T-helper 2 cell treated with Interferon-gamma antibody and Interleukin-4, amounts not matched to agents 5 μg/mL and 100 μg/mL, for 36 hours (primary cell): Measurements from ENCODE around the gene NRP1.

Experiments
- DNase-seq: peaks from one replicate; pipeline ENCODE4 v3.0.0; 2021; ENCODE audit warnings: low spot score
- H3K27ac Mint-ChIP-seq: one replicate; pipeline ENCODE4 v1.8.0; 2021; ENCODE audit warnings: mild to moderate bottlenecking, mixed read lengths
- H3K27me3 Mint-ChIP-seq: one replicate; pipeline ENCODE4 v1.8.0; 2021; ENCODE audit warnings: low read depth, mixed read lengths
- H3K36me3 Mint-ChIP-seq: one replicate; pipeline ENCODE4 v1.8.0; 2021; ENCODE audit warnings: low read depth, mixed read lengths
- H3K4me1 Mint-ChIP-seq: one replicate; pipeline ENCODE4 v1.8.0; 2021; ENCODE audit warnings: low read depth, mixed read lengths
- H3K4me3 Mint-ChIP-seq: one replicate; pipeline ENCODE4 v1.8.0; 2022; ENCODE audit warnings: mild to moderate bottlenecking, moderate library complexity, mixed read lengths
- H3K9me3 Mint-ChIP-seq: one replicate; pipeline ENCODE4 v1.8.0; 2021; ENCODE audit warnings: mixed read lengths

NRP1 gene

DNA sequence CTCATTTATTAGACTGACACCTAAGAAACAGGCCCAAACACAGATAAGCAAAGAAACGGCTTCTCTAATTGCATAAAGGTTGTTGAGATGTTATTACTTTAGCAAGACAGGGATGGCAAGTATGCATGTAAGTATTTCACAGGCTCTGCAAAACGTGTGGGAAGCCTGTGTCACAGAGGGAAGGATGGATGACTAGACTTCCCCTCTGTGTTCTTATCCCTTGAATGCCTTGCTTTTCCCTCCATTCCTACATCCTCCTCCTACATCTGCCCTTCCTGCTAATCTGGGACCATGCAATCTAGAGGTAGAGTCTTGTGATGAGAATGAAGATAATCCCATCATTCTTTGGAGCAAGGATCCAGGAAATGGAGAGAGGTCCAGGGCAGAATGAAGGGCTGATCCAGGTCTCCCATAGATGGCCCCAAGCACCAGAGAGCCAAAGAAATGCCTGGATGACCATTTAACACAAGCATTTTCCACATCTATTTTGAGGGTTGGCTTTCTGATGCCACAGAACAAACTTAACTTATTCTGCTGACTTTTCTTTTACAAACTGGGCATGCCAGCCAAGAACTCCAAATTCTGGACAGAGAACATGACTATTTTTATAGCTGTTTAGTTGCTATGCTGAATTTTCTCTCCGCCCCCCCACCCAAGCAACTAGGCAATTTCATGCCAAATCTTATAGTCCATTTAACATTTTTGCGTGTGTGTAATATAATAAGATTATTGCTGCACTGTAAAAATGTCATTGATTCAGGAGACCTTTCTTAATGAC, 48.1 kb downstream of the NRP1 start:
- DNase-seq = no peak

DNA sequence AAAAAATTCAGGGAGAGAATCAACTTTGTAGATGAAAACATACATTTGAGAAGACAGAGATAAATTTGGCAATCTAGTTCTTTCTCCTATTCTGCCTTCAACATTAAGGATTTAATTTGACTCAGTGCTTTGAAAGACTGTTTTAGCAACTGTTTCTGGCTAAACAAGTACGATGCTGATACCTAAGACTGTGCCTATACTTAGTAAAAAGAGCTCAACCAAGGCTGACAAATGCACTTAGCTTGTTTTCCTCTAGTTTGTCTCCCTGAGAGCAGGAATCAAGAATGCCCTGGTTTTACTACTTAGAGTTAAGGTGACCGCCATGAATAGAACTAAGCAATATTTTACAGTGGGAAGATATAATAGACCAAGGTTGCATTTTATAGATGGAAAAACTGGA, 49.5 kb downstream of the NRP1 start:
- Mint-ChIP-seq H3K9me3 (no peaks in the 10 kb centered on the region), H3K27me3 (peaks cover 30% of the 10 kb centered on the region), H3K27ac (no peak overlapping the region)

More for the DNA sequence above, 48.1 kb downstream of the NRP1 start:
- Mint-ChIP-seq H3K27me3 (peaks cover 30% of the 10 kb centered on the region), H3K9me3 (no peaks in the 10 kb centered on the region), H3K4me3 (no peak overlapping the region), H3K36me3 (no peaks in the 10 kb centered on the region), H3K27ac (no peak overlapping the region), H3K4me1 (no peaks in the 10 kb centered on the region)

DNA sequence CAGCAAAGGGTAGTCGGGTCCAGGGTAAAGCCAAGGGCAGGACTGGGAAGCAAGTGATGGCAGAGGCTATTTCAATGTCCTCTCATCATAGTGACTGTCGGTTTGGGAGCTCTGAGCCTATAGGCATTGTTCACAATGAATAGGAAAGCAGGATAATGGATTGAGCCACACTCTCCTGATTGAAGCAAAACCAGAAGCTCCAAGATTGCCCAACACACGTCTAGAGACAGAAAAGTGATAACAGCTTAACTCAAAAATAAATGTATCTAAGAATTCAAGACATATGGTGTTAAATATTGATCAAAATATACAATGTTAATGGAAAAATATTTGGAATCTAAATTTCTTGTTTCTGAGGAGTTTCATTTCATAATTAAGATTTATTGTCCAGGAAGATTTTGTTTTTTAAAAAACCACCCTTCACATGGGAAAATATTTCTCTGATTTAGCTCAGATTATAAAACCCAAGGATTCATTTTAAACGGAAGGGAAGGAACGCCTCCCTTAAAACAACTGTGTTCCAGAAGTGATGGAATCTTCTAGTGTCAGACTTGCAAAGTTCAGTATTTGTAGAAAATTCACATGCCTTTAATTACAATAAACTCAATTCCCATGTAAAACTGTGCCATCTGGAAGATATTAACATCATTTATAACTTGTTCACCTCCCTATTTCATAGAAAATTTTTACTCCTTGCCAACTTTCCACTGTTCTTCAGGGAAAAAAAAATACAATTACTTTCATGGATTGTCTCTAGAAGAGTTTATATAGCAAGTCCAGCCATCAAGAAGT, 54.5 kb downstream of the NRP1 start:
- DNase-seq = no peak
- Mint-ChIP-seq H3K27ac (no peak overlapping the region), H3K4me1 (no peaks in the 10 kb centered on the region), H3K4me3 (no peak overlapping the region), H3K9me3 (no peaks in the 10 kb centered on the region), H3K36me3 (no peaks in the 10 kb centered on the region), H3K27me3 (peaks cover 29% of the 10 kb centered on the region)

More for the DNA sequence above, 49.5 kb downstream of the NRP1 start:
- Mint-ChIP-seq H3K4me1 (no peaks in the 10 kb centered on the region), H3K4me3 (no peak overlapping the region), H3K36me3 (no peaks in the 10 kb centered on the region)
- no peak for DNase-seq

DNA sequence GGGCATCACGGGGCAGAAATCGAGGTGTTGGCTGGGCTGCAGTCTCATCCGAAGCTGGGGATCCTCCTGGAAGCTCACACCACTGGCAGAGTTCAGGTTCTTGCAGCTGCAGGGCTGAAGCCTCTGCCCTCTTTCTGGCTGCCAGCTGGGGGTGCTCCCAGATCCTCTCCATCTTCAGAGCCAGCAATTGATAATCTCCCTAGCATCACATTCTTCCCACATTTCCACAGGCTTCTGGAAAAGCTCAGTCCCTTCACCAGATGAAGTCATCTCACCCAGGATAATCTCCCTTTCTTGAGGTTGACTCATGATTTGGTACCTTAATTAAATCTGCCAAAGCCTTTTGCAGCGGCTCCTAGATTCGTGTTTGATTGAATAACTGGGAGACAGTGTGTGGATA, 55.2 kb downstream of the NRP1 start:
- Mint-ChIP-seq H3K4me3 (no peak overlapping the region), H3K36me3 (no peaks in the 10 kb centered on the region)

GRCh38 chr10:33278198-33278597, 56.3 kb downstream of the NRP1 start:
- no peaks in the 10 kb centered on the region for H3K36me3 Mint-ChIP-seq
- DNase-seq = no peak
- no peak overlapping the region for H3K27ac Mint-ChIP-seq
- H3K9me3 Mint-ChIP-seq = no peaks in the 10 kb centered on the region
- no peaks in the 10 kb centered on the region for H3K4me1 Mint-ChIP-seq
- H3K27me3 Mint-ChIP-seq = peaks cover 30% of the 10 kb centered on the region
- no peak overlapping the region for H3K4me3 Mint-ChIP-seq

More for the DNA sequence above, 55.2 kb downstream of the NRP1 start:
- no peaks in the 10 kb centered on the region for H3K9me3 Mint-ChIP-seq
- no peak overlapping the region for H3K27ac Mint-ChIP-seq
- H3K4me1 Mint-ChIP-seq = no peaks in the 10 kb centered on the region
- peaks cover 30% of the 10 kb centered on the region for H3K27me3 Mint-ChIP-seq
- no peak for DNase-seq

GRCh38 chr10:33277135-33277536, 57.3 kb downstream of the NRP1 start:
- Mint-ChIP-seq H3K4me1 (no peaks in the 10 kb centered on the region), H3K27ac (no peak overlapping the region), H3K27me3 (peaks cover 29% of the 10 kb centered on the region), H3K36me3 (no peaks in the 10 kb centered on the region), H3K4me3 (no peak overlapping the region), H3K9me3 (no peaks in the 10 kb centered on the region)
- no peak for DNase-seq

DNA sequence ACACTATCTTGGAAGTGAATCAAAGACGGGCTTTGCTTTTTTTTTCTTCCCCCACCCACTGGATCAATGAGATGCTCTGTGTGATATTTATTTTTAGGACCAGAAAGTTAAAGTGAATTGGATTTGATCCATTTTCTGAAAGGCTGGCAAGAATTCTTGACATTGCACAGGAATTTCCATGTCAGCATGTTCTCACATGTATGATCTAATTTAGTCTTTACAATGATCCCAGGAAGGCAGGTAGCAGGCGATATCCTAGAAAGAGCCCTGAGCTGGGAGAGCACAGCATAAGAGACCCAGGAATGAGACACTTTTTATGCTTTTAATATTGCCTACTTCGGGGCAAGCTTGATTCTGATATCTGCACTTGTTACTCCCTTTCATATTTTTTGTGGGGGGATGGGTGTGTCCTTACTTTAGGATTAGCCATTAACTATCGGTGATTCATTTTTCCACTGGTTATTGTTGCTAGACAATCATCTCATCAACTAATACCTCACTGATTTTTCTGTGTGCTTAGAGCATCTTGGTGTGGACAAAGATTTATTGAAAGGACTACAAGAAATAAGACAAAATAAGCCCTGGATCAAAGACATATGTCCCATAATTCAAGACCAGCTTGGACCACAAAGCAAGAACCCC, 58.1 kb downstream of the NRP1 start:
- H3K4me3 Mint-ChIP-seq = no peak overlapping the region

GRCh38 chr10:33274096-33274785, 60.2 kb downstream of the NRP1 start:
- H3K4me3 Mint-ChIP-seq = no peak overlapping the region
- H3K4me1 Mint-ChIP-seq = no peaks in the 10 kb centered on the region
- H3K36me3 Mint-ChIP-seq = no peaks in the 10 kb centered on the region
- DNase-seq = no peak
- H3K27me3 Mint-ChIP-seq = peaks cover 41% of the 10 kb centered on the region
- no peaks in the 10 kb centered on the region for H3K9me3 Mint-ChIP-seq
- no peak overlapping the region for H3K27ac Mint-ChIP-seq

More for the DNA sequence above, 58.1 kb downstream of the NRP1 start:
- Mint-ChIP-seq H3K27ac (no peak overlapping the region), H3K9me3 (no peaks in the 10 kb centered on the region), H3K36me3 (no peaks in the 10 kb centered on the region), H3K4me1 (no peaks in the 10 kb centered on the region), H3K27me3 (peaks cover 32% of the 10 kb centered on the region)
- DNase-seq = no peak

GRCh38 chr10:33273295-33274002, 61.0 kb downstream of the NRP1 start:
- no peak overlapping the region for H3K4me3 Mint-ChIP-seq

DNA sequence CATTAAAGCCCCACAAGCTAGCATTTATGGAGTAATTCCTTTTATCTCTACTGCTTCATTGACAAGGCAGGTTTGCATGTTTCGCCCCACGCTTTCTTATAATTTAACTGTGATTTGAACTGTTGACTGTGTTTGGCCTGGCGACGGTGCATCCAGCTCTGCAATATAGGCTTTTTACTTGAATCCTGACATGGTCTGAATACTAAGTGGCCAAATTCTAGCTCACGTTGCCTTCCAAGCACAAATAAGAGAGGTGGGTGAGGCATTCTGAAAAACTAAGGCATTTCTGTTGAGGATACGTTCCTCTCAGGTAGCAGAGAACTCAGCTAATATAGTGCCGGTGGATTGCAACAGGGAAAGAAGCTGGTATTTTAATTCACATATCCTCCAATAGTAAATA, 61.8 kb downstream of the NRP1 start:
- no peak overlapping the region for H3K27ac Mint-ChIP-seq
- DNase-seq = no peak
- no peaks in the 10 kb centered on the region for H3K4me1 Mint-ChIP-seq
- no peak overlapping the region for H3K4me3 Mint-ChIP-seq
- no peaks in the 10 kb centered on the region for H3K9me3 Mint-ChIP-seq
- peaks cover 45% of the 10 kb centered on the region for H3K27me3 Mint-ChIP-seq
- H3K36me3 Mint-ChIP-seq = no peaks in the 10 kb centered on the region

More at GRCh38 chr10:33273295-33274002, 61.0 kb downstream of the NRP1 start:
- Mint-ChIP-seq H3K27me3 (peaks cover 44% of the 10 kb centered on the region), H3K9me3 (no peaks in the 10 kb centered on the region), H3K27ac (no peak overlapping the region), H3K4me1 (no peaks in the 10 kb centered on the region), H3K36me3 (no peaks in the 10 kb centered on the region)
- DNase-seq = no peak

GRCh38 chr10:33271969-33272583, 62.4 kb downstream of the NRP1 start:
- H3K9me3 Mint-ChIP-seq = no peaks in the 10 kb centered on the region
- peaks cover 1% of the 10 kb centered on the region for H3K36me3 Mint-ChIP-seq
- no peak for DNase-seq
- peaks cover 47% of the 10 kb centered on the region for H3K27me3 Mint-ChIP-seq
- H3K4me1 Mint-ChIP-seq = peaks cover 2% of the 10 kb centered on the region
- H3K27ac Mint-ChIP-seq = no peak overlapping the region
- no peak overlapping the region for H3K4me3 Mint-ChIP-seq

GRCh38 chr10:33270971-33271370, 63.5 kb downstream of the NRP1 start:
- Mint-ChIP-seq H3K36me3 (peaks cover 1% of the 10 kb centered on the region), H3K27me3 (peaks cover 44% of the 10 kb centered on the region)

GRCh38 chr10:33267708-33268107, 66.8 kb downstream of the NRP1 start:
- DNase-seq = no peak
- Mint-ChIP-seq H3K27ac (no peak overlapping the region), H3K9me3 (no peaks in the 10 kb centered on the region), H3K4me1 (peaks cover 16% of the 10 kb centered on the region), H3K27me3 (peaks cover 32% of the 10 kb centered on the region), H3K4me3 (no peak overlapping the region), H3K36me3 (peaks cover 1% of the 10 kb centered on the region)

More at GRCh38 chr10:33270971-33271370, 63.5 kb downstream of the NRP1 start:
- H3K9me3 Mint-ChIP-seq = no peaks in the 10 kb centered on the region
- H3K4me1 Mint-ChIP-seq = peaks cover 3% of the 10 kb centered on the region
- no peak overlapping the region for H3K4me3 Mint-ChIP-seq
- no peak for DNase-seq
- no peak overlapping the region for H3K27ac Mint-ChIP-seq
